NT2/D1 (cell line): ENCODE results near the gene CORO1A.

Source experiments
- SUZ12 ChIP-seq: IDR thresholded peaks from 2 replicates; pipeline ENCODE4 v1.6.1; 2011; ENCODE audit not compliant: insufficient read length, insufficient read depth; ENCODE audit errors: extremely low read depth
- YY1 ChIP-seq: IDR thresholded peaks from 2 replicates; pipeline ENCODE4 v1.6.1; 2011; ENCODE audit not compliant: insufficient read length, insufficient read depth

DNA sequence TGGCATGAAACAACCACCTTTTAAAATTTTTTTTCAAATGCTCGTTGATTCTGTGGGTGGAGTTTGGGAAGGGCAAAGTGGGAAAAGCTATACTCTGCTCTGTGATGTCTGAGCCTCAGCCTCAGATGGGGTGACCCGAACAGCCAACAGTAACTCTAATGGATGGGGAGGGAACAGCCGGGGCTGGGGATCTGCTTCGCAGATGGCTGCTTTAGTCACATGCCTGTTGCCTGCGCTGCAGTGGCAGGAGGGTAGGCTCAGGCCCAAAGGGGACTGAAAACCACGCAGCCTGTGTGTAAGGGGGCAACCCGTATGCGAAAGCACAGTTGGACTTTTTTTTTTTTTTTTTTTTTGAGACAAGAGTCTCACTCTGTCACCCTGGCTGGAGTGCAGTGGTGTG lies 45.5 kb upstream of the CORO1A start:
- TF ChIP-seq YY1 (no peak), SUZ12 (no peak)
